DOHH2 (cell line): ENCODE measurements around the gene MVK.

Source experiments
- H3F3A ChIP-seq: fragments of 200-600 bp; sonication (generic), shearing (Covaris generic); 2 replicates; pipeline ENCODE4 v1.6.0; 2016; ENCODE audit warnings: antibody characterized with exemption, mild to moderate bottlenecking; ENCODE audit not compliant: control insufficient read depth, insufficient read depth
- H3K27ac ChIP-seq: fragments of 200-600 bp; sonication (generic); 2 replicates; pipeline ENCODE4 v1.5.1; 2014; ENCODE audit warnings: low read depth, mild to moderate bottlenecking, low read length, moderate library complexity
- H3K27me3 ChIP-seq: fragments of 200-600 bp; sonication (generic); 2 replicates; pipeline ENCODE4 v1.6.1; 2014; ENCODE audit warnings: mild to moderate bottlenecking, low read length, mixed read lengths; ENCODE audit not compliant: control insufficient read depth
- H3K36me3 ChIP-seq: fragments of 200-600 bp; sonication (generic); 2 replicates; pipeline ENCODE4 v1.6.1; 2014; ENCODE audit warnings: mild to moderate bottlenecking, low read length, moderate library complexity, mixed read lengths; ENCODE audit not compliant: control insufficient read depth
- H3K4me1 ChIP-seq: fragments of 200-600 bp; sonication (generic); 2 replicates; pipeline ENCODE4 v1.6.1; 2014; ENCODE audit warnings: mild to moderate bottlenecking, low read length, mixed read lengths; ENCODE audit not compliant: control insufficient read depth
- H3K4me2 ChIP-seq: fragments of 200-600 bp; sonication (generic); 2 replicates; pipeline ENCODE4 v1.6.0; 2014; ENCODE audit warnings: mild to moderate bottlenecking, low read length, moderate library complexity
- H3K4me3 ChIP-seq: fragments of 200-600 bp; sonication (generic); 2 replicates; pipeline ENCODE4 v1.5.1; 2014; ENCODE audit warnings: mild to moderate bottlenecking, low read length, mixed read lengths
- H3K79me2 ChIP-seq: fragments of 200-600 bp; sonication (generic); 2 replicates; pipeline ENCODE4 v1.6.1; 2014; ENCODE audit warnings: mild to moderate bottlenecking, low read length, mixed read lengths; ENCODE audit not compliant: control insufficient read depth
- H3K9me2 ChIP-seq: fragments of 200-600 bp; sonication (generic); replicated peaks from 2 replicates; pipeline ENCODE4 v1.6.1; 2014; ENCODE audit warnings: mild to moderate bottlenecking, low read length, mixed read lengths; ENCODE audit not compliant: control insufficient read depth
- H3K9me3 ChIP-seq: fragments of 200-600 bp; sonication (generic); 2 replicates; pipeline ENCODE4 v1.6.1; 2014; ENCODE audit warnings: antibody characterized with exemption, low read length, mixed read lengths; ENCODE audit not compliant: control insufficient read depth, insufficient read depth
- H4K20me1 ChIP-seq: fragments of 200-600 bp; sonication (generic); 2 replicates; pipeline ENCODE4 v1.6.0; 2014; ENCODE audit warnings: low read depth, mild to moderate bottlenecking, antibody characterized with exemption, low read length, moderate library complexity; ENCODE audit not compliant: control insufficient read depth, insufficient read depth
- CTCF ChIP-seq: fragments of 200-600 bp; sonication (generic); IDR thresholded peaks from one replicate; pipeline ENCODE4 v1.5.1; 2014; ENCODE audit warnings: antibody characterized with exemption, mild to moderate bottlenecking, low read depth, low read length; ENCODE audit not compliant: poor library complexity, severe bottlenecking
- EZH2phosphoT487 ChIP-seq: fragments of 200-600 bp; sonication (generic); IDR thresholded peaks from 2 replicates; pipeline ENCODE4 v1.6.1; 2017; ENCODE audit warnings: borderline replicate concordance, mild to moderate bottlenecking, antibody characterized with exemption, low read length, moderate library complexity, mixed read lengths

Gene MVK

GRCh38 chr12:109541413-109541726, 32.2 kb upstream of the MVK start:
- Histone ChIP-seq H3K4me3 (no peak overlapping the region), H3K4me2 (no peak overlapping the region), H3K79me2 (no peaks in the 10 kb centered on the region), H3K36me3 (no peaks in the 10 kb centered on the region), H3K4me1 (no peaks in the 10 kb centered on the region), H3K27ac (no peak overlapping the region), H3K9me3 (no peaks in the 10 kb centered on the region), H3K9me2 (no peaks in the 10 kb centered on the region), H4K20me1 (no peaks in the 10 kb centered on the region), H3F3A (no peaks in the 10 kb centered on the region), H3K27me3 (no peaks in the 10 kb centered on the region)
- TF ChIP-seq EZH2phosphoT487 (no peak), CTCF (no peak)

GRCh38 chr12:109542014-109542413, 31.6 kb upstream of the MVK start:
- H3K4me3 ChIP-seq: no peak overlapping the region
- no peak overlapping the region for H3K4me2 ChIP-seq
- no peaks in the 10 kb centered on the region for H3K36me3 ChIP-seq
- H3K9me3 ChIP-seq: no peaks in the 10 kb centered on the region
- TF ChIP-seq CTCF: no peak
- TF ChIP-seq EZH2phosphoT487: no peak
- H3K27me3 ChIP-seq: no peaks in the 10 kb centered on the region
- H3K79me2 ChIP-seq: no peaks in the 10 kb centered on the region
- no peaks in the 10 kb centered on the region for H3K4me1 ChIP-seq
- no peaks in the 10 kb centered on the region for H4K20me1 ChIP-seq
- no peaks in the 10 kb centered on the region for H3K9me2 ChIP-seq
- H3K27ac ChIP-seq: no peak overlapping the region
- no peaks in the 10 kb centered on the region for H3F3A ChIP-seq

- H4K20me1 ChIP-seq: no peaks in the 10 kb centered on the region
- H3K27ac ChIP-seq: no peak overlapping the region
- H3K9me3 ChIP-seq: no peaks in the 10 kb centered on the region
- no peaks in the 10 kb centered on the region; the same call in 1 of the 2 replicates for H3K27me3 ChIP-seq
- TF ChIP-seq EZH2phosphoT487 (no peak), CTCF (no peak)
- H3F3A ChIP-seq: no peaks in the 10 kb centered on the region
- no peak overlapping the region for H3K4me3 ChIP-seq
- H3K36me3 ChIP-seq: no peaks in the 10 kb centered on the region
- H3K79me2 ChIP-seq: no peaks in the 10 kb centered on the region
- H3K4me1 ChIP-seq: no peaks in the 10 kb centered on the region
- H3K9me2 ChIP-seq: no peaks in the 10 kb centered on the region
- H3K4me2 ChIP-seq: no peak overlapping the region
These were observed 30.7 kb upstream of the MVK start for GRCh38 chr12:109542876-109543275.
